Osteoblast (primary cell): Measurements from ENCODE around the gene MTNR1B. TPM values are rescaled to one million over a fixed set of nuclear protein-coding genes. Genes with fewer than 3 reads are reported as not detected.

Experiments used
- DNase-seq: peaks from one replicate; pipeline ENCODE4 v3.0.0; 2011; ENCODE audit warnings: low spot score, mixed read lengths; ENCODE audit not compliant: insufficient read length; ENCODE audit errors: missing footprints
- H2AFZ ChIP-seq: 2 replicates; pipeline ENCODE4 v1.6.0; 2011; ENCODE audit warnings: mild to moderate bottlenecking, low read length
- H3K27ac ChIP-seq: 2 replicates; pipeline ENCODE4 v1.5.1; 2011; ENCODE audit warnings: mild to moderate bottlenecking, low read depth, low read length, moderate library complexity
- H3K27me3 ChIP-seq: 2 replicates; pipeline ENCODE4 v1.6.0; 2012; ENCODE audit warnings: mild to moderate bottlenecking, control low read depth, inconsistent platforms, low read length, moderate library complexity; ENCODE audit not compliant: insufficient read depth
- H3K36me3 ChIP-seq: 2 replicates; pipeline ENCODE4 v1.5.1; 2011; ENCODE audit warnings: mild to moderate bottlenecking, low read length, control low read depth, moderate library complexity; ENCODE audit not compliant: insufficient read depth
- H3K4me1 ChIP-seq: 2 replicates; pipeline ENCODE4 v1.5.1; 2011; ENCODE audit warnings: mild to moderate bottlenecking, low read length, control low read depth, moderate library complexity; ENCODE audit not compliant: insufficient read depth
- H3K4me2 ChIP-seq: 2 replicates; pipeline ENCODE4 v1.6.0; 2011; ENCODE audit warnings: mild to moderate bottlenecking, low read length; ENCODE audit not compliant: insufficient read depth
- H3K4me3 ChIP-seq: fragments of 200-600 bp; sonication (generic); 3 replicates; pipeline ENCODE4 v1.5.1; 2012; ENCODE audit warnings: mild to moderate bottlenecking, low read length, inconsistent platforms; ENCODE audit not compliant: insufficient read depth
- H3K79me2 ChIP-seq: 2 replicates; pipeline ENCODE4 v1.6.0; 2012; ENCODE audit warnings: mild to moderate bottlenecking, low read length, control low read depth, inconsistent platforms; ENCODE audit not compliant: insufficient read depth
- H3K9me3 ChIP-seq: 2 replicates; pipeline ENCODE4 v1.5.1; 2011; ENCODE audit warnings: low read depth, low read length, control low read depth
- H4K20me1 ChIP-seq: 2 replicates; pipeline ENCODE4 v1.6.0; 2012; ENCODE audit warnings: mild to moderate bottlenecking, low read length, control low read depth; ENCODE audit not compliant: insufficient read depth
- total RNA-seq: library from RNA; depleted of rRNA; stranded (reverse); fragments of >200 nt; gene quantifications from 2 replicates; pipeline ENCODE4 v1.2.3, GENCODE V29; 2012
- TF ChIP-seq, protein P1 (sequence below): IDR thresholded peaks from 2 replicates; pipeline ENCODE4 v1.5.1; 2011; ENCODE audit warnings: mild to moderate bottlenecking, low read depth, low read length, moderate library complexity; ENCODE audit errors: extremely low read depth

The MTNR1B gene
- not detected in 2 replicates for total RNA-seq

GRCh38 chr11:92969634-92970347 lies at the start of gene MTNR1B:
Gene MTNR1B (plus strand): TSS chr11:92969651. CDS start chr11:92969726, 75 bp downstream.
- Histone ChIP-seq H3K4me1 (no peaks in the 10 kb centered on the region), H3K79me2 (no peaks in the 10 kb centered on the region), H3K4me2 (peak within 1 kb of the TSS; percentile 23), H3K4me3 (peak within 1 kb of the TSS; percentile 22), H3K27ac (no peak within 1 kb of the TSS), H3K27me3 (peaks cover 43% of the 10 kb centered on the region), H4K20me1 (no peaks in the 10 kb centered on the region), H3K36me3 (no peaks in the 10 kb centered on the region), H3K9me3 (no peaks in the 10 kb centered on the region), H2AFZ (no peak within 1 kb of the TSS)
- peak; percentile 74 for DNase-seq
- TF ChIP-seq, protein P1, sequence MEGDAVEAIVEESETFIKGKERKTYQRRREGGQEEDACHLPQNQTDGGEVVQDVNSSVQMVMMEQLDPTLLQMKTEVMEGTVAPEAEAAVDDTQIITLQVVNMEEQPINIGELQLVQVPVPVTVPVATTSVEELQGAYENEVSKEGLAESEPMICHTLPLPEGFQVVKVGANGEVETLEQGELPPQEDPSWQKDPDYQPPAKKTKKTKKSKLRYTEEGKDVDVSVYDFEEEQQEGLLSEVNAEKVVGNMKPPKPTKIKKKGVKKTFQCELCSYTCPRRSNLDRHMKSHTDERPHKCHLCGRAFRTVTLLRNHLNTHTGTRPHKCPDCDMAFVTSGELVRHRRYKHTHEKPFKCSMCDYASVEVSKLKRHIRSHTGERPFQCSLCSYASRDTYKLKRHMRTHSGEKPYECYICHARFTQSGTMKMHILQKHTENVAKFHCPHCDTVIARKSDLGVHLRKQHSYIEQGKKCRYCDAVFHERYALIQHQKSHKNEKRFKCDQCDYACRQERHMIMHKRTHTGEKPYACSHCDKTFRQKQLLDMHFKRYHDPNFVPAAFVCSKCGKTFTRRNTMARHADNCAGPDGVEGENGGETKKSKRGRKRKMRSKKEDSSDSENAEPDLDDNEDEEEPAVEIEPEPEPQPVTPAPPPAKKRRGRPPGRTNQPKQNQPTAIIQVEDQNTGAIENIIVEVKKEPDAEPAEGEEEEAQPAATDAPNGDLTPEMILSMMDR, result no peak

GRCh38 chr11:92920331-92920730 lies 49.1 kb upstream of the MTNR1B start:
- Histone ChIP-seq H4K20me1 (no peaks in the 10 kb centered on the region), H3K27ac (no peak overlapping the region), H3K4me1 (no peaks in the 10 kb centered on the region), H3K4me3 (no peak overlapping the region), H2AFZ (no peak overlapping the region), H3K27me3 (no peaks in the 10 kb centered on the region), H3K79me2 (no peaks in the 10 kb centered on the region), H3K4me2 (no peak overlapping the region), H3K9me3 (no peaks in the 10 kb centered on the region), H3K36me3 (no peaks in the 10 kb centered on the region)
- TF ChIP-seq, protein P1, result no peak
- no peak for DNase-seq

DNA sequence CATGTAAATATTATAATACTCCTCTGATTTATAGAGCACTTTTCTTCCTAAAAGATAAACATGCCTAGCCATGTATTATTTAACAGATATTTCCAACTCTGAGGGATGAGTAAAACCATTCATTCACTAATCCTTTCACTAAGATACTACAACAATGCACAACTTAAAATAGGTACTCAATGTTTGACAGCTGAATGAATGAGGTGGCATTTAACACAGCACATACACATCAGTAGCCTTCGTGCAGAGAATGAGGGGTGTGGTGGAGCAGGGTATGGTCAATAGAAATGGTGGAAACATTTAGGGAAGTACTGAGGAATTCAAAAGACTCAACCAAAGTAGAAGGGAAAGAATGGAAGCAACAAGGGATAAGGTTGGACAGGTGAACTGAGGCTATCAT lies 46.7 kb upstream of the MTNR1B start:
- no peaks in the 10 kb centered on the region for H4K20me1 ChIP-seq
- H3K4me2 ChIP-seq, result no peak overlapping the region
- TF ChIP-seq, protein P1, result no peak
- H3K79me2 ChIP-seq, result no peaks in the 10 kb centered on the region
- H3K9me3 ChIP-seq, result no peaks in the 10 kb centered on the region
- no peak overlapping the region for H3K4me3 ChIP-seq
- H3K27ac ChIP-seq, result no peak overlapping the region
- no peak for DNase-seq
- no peak overlapping the region for H2AFZ ChIP-seq
- H3K36me3 ChIP-seq, result no peaks in the 10 kb centered on the region
- no peaks in the 10 kb centered on the region for H3K4me1 ChIP-seq
- no peaks in the 10 kb centered on the region for H3K27me3 ChIP-seq

- no peak overlapping the region for H3K27ac ChIP-seq
- no peaks in the 10 kb centered on the region for H3K79me2 ChIP-seq
- H3K9me3 ChIP-seq, result no peaks in the 10 kb centered on the region
- no peak overlapping the region for H2AFZ ChIP-seq
- no peak overlapping the region for H3K4me2 ChIP-seq
- no peak overlapping the region for H3K4me3 ChIP-seq
- DNase-seq, result no peak
- peaks cover 2% of the 10 kb centered on the region for H3K4me1 ChIP-seq
- TF ChIP-seq, protein P1, result no peak
- no peaks in the 10 kb centered on the region for H3K36me3 ChIP-seq
- H4K20me1 ChIP-seq, result no peaks in the 10 kb centered on the region
- H3K27me3 ChIP-seq, result no peaks in the 10 kb centered on the region
Observed at GRCh38 chr11:92929246-92929645, 40.2 kb upstream of the MTNR1B start.
